HTR-8/SVneo (cell line): ENCODE data around the gene EPS8.

Experiments
- DNase-seq: peaks from one replicate; pipeline ENCODE4 v3.0.0; 2011; ENCODE audit warnings: low spot score, mixed read lengths; ENCODE audit not compliant: insufficient read length
- FAIRE-seq: peaks from 2 replicates; lab custom pipeline; 2011; peaks lifted over from hg19 to GRCh38; lab: Jason Lieb, UNC

EPS8 gene

DNA sequence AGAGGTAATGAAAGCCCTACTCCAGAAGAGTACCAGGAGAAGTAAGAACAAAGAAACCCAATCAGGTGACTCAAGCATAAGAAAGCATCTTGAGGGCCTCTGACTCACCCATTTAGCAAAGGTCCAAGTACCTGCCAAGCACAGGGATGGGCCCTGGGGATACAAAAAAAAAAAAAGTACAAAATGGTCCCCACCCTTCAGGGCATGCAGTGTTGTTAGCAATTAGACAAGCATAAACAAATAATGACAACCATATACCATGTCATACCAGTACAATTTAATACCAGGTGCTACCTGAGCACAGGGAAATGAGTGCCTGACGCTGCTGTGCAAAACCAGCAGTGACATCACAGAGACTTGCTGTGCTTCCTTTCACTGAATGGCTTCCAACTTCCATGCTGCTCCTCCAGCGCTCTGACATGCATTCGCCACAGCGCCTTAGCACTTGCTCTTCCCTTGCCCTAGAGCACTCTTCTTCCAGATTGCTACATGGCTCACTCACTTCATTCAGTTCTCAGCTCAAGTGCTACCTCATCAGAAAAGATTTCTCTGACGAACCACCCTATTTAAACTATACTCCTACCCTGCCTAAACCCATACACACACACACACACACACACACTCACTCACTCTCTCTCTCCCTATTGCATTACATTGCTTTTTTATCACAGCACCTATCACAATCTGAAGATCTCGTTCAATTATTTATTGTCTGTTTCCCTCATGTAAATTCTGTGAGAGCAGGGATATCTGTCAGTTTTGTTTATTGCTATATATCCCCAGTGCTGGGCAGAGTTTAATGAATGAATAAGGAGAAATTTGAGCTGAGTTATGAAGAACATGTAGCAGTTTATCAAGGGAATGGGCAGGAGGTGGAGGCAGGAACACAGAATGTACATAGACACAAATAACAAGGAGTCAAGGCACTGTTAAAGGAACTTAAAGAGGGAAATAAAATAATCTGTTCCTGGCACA lies 12.9 kb upstream of the EPS8 start:
- DNase-seq = no peak
- FAIRE-seq = no peak

DNA sequence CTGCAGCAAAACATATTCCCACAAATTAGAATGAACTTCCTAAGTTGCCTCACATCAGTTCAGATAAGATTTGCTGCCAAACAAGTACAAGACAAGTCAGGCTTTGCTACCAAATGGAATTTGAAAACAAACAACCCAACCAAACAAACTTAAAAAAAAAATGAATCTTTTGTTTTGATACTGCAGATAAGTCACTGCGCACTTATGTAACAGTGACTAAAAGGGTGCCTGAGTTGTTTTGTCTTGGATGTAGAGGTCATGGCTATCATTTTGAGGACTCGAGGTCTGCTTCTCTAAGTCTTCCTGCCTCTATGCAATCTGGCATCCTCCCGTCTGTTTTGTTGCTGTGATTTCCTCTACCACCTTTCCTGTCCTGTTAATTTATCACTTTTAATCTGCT lies 11.1 kb upstream of the EPS8 start:
- FAIRE-seq = no peak
- no peak for DNase-seq

DNA sequence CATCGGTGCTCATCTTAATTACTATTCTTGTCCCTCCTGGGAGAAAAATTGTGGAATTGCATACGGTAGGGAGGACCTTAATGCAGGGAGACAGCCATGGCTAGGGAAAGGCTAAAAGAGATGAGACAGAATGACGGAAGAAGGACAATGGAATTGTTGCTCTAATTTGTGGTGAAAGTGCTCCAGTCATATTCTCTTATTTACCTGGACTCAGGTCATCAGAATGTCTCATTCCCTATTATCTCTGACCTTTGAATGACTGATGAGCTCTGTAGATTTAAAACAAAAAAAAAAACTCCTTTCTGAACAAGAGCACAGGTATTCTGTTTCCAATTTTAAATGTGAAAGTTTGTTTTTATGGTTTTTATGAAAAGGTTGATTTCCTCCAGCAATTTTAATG lies 8.6 kb upstream of the EPS8 start:
- FAIRE-seq = no peak

GRCh38 chr12:15796493-15797141 lies 7.4 kb upstream of the EPS8 start:
- FAIRE-seq = no peak
- DNase-seq = no peak

More for the DNA sequence above, 8.6 kb upstream of the EPS8 start:
- DNase-seq = no peak

DNA sequence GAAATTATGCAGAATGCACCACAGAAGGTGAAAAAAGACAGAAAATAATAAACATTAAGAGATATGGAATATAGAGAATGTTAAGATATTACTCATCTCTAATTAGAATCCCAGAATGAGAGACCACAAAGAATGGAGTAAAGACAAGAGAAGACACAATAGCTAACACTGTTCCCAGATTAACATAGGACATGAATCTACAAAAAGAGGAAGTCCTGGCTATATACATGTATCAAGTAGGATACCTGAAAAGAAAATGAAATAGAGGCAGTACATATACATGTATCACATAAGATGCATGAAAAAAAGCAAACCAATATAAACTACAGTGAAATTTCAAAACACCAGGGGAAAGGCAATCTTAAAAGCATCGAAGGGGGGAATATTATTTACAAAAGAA lies 5.6 kb upstream of the EPS8 start:
- no peak for DNase-seq
- no peak for FAIRE-seq

DNA sequence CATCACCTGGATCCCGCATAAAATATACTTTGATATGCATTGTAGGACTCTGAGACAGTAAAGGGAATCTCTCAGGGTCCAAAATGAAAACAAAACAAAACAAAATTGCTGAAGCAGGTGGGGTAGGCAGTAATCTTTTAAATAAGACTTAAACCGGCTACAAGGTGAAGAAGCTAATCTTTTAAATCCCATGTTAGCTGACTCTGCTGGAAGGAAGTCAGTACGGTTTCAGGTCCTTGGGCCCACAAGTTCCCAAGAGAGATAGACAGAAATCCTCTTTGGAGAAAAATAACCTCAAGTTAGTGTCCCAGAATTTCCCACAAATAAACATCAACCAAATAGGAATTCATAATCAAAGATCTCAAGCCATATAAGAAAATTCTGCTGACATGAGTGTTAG lies 5.0 kb upstream of the EPS8 start:
- no peak for FAIRE-seq
- DNase-seq = no peak

DNA sequence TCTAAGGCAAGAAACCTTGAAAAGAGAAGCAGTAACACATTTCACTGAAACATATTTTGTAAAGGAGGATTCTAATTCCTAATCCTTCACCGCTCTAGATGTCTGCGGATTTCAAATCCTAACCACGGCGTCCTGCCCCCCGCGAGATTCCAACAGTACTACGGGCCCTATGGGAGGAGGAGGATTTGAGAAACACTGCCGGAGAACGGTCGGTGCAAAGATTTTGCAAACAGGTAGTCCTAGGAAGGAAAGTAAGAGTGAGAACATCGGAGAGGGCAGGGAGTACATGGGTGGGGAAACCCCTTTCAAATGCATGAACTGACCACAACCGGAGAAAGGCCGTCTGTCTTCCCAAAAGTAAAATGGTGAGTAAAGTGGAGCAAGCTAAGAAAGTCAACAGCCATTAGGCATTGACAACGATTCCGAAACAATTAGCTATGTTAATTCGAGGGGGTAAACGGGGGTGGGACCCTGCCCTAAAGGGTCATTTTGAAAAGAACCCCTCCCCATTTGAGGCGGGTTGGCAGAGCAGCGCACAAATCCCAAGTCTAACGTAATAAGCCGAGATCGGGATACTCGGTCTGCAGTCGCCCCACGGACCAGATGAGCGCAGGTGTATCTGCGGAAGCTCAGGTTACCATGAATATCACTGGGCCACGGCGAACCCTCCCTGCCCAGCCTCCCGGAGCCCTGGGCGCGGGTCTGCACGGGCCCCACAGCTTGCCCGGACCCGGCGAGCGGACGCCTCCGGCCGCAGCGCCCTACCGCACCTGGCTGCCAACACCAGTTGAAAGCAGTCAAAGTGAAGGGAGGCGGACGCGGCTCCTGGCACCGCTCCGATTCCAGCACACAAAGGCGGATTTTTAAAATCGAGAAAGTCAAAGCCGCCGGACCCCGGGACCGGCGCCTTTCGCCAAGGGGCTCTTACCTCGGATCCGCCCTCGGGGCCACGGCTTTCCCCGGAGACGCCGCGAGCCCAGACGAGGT lies 662 bp downstream of the EPS8 start:
- FAIRE-seq = no peak
- peak; percentile 4 for DNase-seq

GRCh38 chr12:15787778-15788177 lies 1.4 kb downstream of the EPS8 start:
- no peak for FAIRE-seq

GRCh38 chr12:15786772-15787171 lies 2.4 kb downstream of the EPS8 start:
- FAIRE-seq (no peak), DNase-seq (no peak)

More at GRCh38 chr12:15787778-15788177, 1.4 kb downstream of the EPS8 start:
- no peak for DNase-seq

- FAIRE-seq = no peak
Measured at GRCh38 chr12:15783288-15783687, 5.9 kb downstream of the EPS8 start.

DNA sequence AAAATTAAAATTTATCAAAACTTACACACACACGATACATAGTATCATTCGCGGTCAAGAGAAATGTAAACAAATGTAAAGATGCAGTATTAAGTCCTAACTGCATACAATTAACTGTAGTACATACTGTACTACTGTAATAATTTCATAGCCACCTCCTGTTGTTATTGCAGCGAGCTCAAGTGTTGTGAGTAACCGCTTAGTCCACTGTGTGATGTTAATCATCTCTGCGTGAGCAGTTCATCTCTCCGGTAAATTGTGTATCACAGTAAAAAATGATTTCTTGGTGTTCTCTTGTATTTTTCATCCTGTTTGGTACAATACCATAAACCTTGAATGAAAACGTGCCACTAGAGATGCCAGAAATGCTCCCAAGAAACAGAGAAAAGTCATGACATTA lies 6.5 kb downstream of the EPS8 start:
- DNase-seq (no peak), FAIRE-seq (no peak)

More at GRCh38 chr12:15783288-15783687, 5.9 kb downstream of the EPS8 start:
- no peak for DNase-seq

DNA sequence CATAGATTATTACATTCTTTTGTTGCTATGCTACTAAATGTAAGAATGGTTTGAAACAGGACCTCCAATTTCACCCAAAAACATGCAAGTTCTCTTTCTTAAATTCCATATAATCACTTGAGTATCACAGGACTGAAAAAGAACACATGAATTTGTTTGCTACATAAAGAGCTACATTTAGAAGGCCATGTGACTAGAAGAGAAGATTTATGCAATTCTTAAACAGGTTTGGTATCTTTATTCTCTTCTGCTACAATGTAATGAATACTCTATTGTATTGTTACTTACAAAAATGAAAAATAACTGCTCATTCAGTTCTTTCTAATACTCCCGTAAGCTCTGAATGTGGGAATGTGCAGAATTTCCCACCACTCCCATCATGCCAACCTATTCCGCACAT lies 9.3 kb downstream of the EPS8 start:
- DNase-seq (no peak), FAIRE-seq (no peak)

DNA sequence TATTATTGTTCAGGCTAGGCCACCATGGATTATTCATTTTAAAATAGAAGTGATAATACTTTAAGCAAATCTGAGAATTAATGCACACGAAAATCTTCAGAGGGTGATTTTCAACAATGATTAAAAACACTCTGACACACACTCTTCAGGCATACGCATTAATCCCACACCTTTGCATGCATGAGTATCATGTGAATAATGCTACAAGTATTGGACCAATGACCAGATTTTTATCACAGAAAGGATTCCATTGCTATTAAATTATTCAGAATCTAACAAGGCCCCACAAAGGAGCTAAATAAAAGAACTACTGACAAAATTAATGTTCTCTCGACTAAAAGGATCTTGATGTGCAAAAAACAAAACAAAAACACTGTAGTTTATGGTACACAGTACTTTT lies 11.1 kb downstream of the EPS8 start:
- DNase-seq = no peak
- no peak for FAIRE-seq

GRCh38 chr12:15777355-15778012 lies 11.7 kb downstream of the EPS8 start:
- no peak for FAIRE-seq
- no peak for DNase-seq

DNA sequence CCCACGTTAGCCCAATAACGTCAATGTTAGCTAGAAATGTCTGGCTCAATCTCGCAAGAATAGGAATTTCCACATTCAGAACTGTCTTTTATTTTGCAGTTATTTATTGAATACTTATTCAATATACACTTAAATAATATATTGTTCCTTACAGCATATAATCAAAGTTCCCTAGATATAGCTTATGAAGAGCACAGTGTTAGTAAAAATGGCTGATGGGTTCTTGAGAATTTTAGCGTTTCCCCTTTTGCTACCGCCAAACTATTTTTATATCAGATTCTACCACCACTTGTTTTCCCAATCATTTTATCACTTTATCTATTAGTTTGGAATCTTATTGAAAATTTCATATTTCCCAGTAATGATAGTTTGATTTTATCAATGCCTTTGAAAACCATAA lies 12.7 kb downstream of the EPS8 start:
- FAIRE-seq = no peak
- no peak for DNase-seq

GRCh38 chr12:15774819-15775218 lies 14.4 kb downstream of the EPS8 start:
- DNase-seq (no peak), FAIRE-seq (no peak)

DNA sequence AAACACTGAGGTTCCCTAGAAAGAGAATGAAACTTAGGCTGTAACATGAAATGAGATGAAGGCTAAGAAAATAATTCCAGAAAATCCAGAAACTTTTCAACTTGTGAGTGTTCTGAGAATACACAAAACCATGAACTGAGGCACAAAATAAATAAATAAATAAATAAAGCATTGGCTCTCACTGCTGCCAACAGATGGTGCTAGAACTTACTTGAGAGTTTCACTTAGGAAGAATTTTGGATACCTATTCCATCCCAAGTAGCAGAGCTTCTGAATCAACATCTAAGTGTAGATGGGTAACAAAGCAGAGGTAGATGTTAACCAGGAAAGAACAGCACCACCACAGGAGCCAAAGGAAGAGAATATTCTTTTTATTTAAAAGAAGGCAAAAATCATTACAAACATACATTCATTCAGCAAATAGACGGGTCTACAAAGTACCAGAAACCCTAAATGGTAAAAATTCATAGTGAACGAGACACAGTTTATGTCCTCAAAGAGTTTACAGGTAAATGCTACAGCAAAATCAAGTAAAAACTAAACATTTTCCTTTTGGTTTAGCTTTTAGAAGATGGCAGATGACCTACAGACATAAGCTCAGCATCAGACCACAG lies 16.7 kb downstream of the EPS8 start:
- no peak for FAIRE-seq
- no peak for DNase-seq

GRCh38 chr12:15770581-15770980 lies 18.6 kb downstream of the EPS8 start:
- DNase-seq = no peak
- FAIRE-seq = no peak

GRCh38 chr12:15770021-15770420 lies 19.2 kb downstream of the EPS8 start:
- no peak for FAIRE-seq
- no peak for DNase-seq
